SK-N-SH (cell line): Measurements from ENCODE around the gene MAPK14. TPM values are rescaled to one million over a fixed set of nuclear protein-coding genes. Genes with fewer than 3 reads are reported as not detected.

Source experiments
- CTCF ChIA-PET: fragments of 300-600, 350-600 bp; formaldehyde crosslinking; extraction: SDS; loops from one replicate; lab custom pipeline; 2021; lab: Yijun Ruan, JAX
- POLR2A ChIA-PET: fragments of 350-600 bp; sonication (Branson Sonifier 250); formaldehyde crosslinking; extraction: SDS; loops from one replicate; lab custom pipeline; 2020; ENCODE audit warnings: antibody characterized with exemption, inconsistent platforms; lab: Yijun Ruan, JAX
- DNase-seq: peaks from one replicate; pipeline ENCODE4 v3.0.0; 2012
- H2AFZ ChIP-seq: fragments of 200-600 bp; sonication (generic); 2 replicates; pipeline ENCODE4 v1.8.1; 2016; ENCODE audit warnings: antibody characterized with exemption, mild to moderate bottlenecking, low read depth
- H3F3A ChIP-seq: fragments of 200-600 bp; sonication (generic); replicated peaks from 2 replicates; pipeline ENCODE3; 2016; ENCODE audit warnings: antibody characterized with exemption, mild to moderate bottlenecking; ENCODE audit not compliant: insufficient read depth
- H3K27ac ChIP-seq, 2 experiments: fragments of 200-500 bp in 1 of 2; fragments of 200-600 bp in 1 of 2; sonication (Bioruptor generic) in 1 of 2; sonication (generic), shearing (Covaris generic) in 1 of 2; 2 replicates each; pipeline versions ENCODE4 v1.5.1 to v1.6.1; 2014 to 2016; ENCODE audit warnings: low read depth in 2 of 2, inconsistent platforms in 1 of 2, low read length in 1 of 2, mild to moderate bottlenecking in 1 of 2, mixed read lengths in 1 of 2
- H3K27me3 ChIP-seq: fragments of 200-600 bp; sonication (generic), shearing (Covaris generic); 2 replicates; pipeline ENCODE4 v1.6.1; 2016; ENCODE audit warnings: mixed run types; ENCODE audit not compliant: insufficient read depth
- H3K36me3 ChIP-seq, 2 experiments: fragments of 200-500 bp in 1 of 2; fragments of 200-600 bp in 1 of 2; sonication (Bioruptor generic) in 1 of 2; sonication (generic) in 1 of 2; replicated peaks in 1 of 2; 2 replicates each; pipeline versions ENCODE3 to v1.5.1; 2014 to 2016; ENCODE audit warnings: low read length in 1 of 2, mild to moderate bottlenecking in 1 of 2; ENCODE audit not compliant: insufficient read depth in 2 of 2, control insufficient read depth in 1 of 2
- H3K4me1 ChIP-seq, 2 experiments: fragments of 200-500 bp in 1 of 2; fragments of 200-600 bp in 1 of 2; sonication (Bioruptor generic) in 1 of 2; sonication (generic), shearing (Covaris generic) in 1 of 2; 2 replicates each; pipeline versions ENCODE4 v1.5.1 to v1.6.1; 2014 to 2016; ENCODE audit warnings: low read depth in 1 of 2, low read length in 1 of 2, mixed run types in 1 of 2; ENCODE audit not compliant: insufficient read depth in 2 of 2, control insufficient read depth in 1 of 2
- H3K4me2 ChIP-seq: fragments of 200-600 bp; sonication (generic), shearing (Covaris generic); 2 replicates; pipeline ENCODE4 v1.6.1; 2017; ENCODE audit warnings: mixed run types
- H3K4me3 ChIP-seq, 2 experiments: fragments of 200-500 bp in 1 of 2; fragments of 200-600 bp in 1 of 2; sonication (Bioruptor generic) in 1 of 2; sonication (generic), shearing (Covaris generic) in 1 of 2; 2 replicates each; pipeline versions ENCODE4 v1.5.1 to v1.8.1; 2014 to 2016; ENCODE audit warnings: low read depth in 2 of 2, inconsistent platforms in 1 of 2, low read length in 1 of 2, mild to moderate bottlenecking in 1 of 2, mixed read lengths in 1 of 2, moderate library complexity in 1 of 2
- H3K79me2 ChIP-seq: fragments of 200-600 bp; sonication (generic); 2 replicates; pipeline ENCODE4 v1.8.1; 2017; ENCODE audit warnings: mild to moderate bottlenecking; ENCODE audit not compliant: insufficient read depth
- H3K9ac ChIP-seq: fragments of 200-600 bp; sonication (generic); 2 replicates; pipeline ENCODE4 v1.6.1; 2017; ENCODE audit warnings: mixed run types
- H3K9me2 ChIP-seq: fragments of 200-600 bp; sonication (generic); 2 replicates; pipeline ENCODE4 v1.6.1; 2017; ENCODE audit warnings: mixed run types
- H3K9me3 ChIP-seq: fragments of 200-600 bp; sonication (generic); 2 replicates; pipeline ENCODE4 v1.6.1; 2017; ENCODE audit warnings: mixed run types, mild to moderate bottlenecking, moderate library complexity
- H4K20me1 ChIP-seq: fragments of 200-600 bp; sonication (generic); 2 replicates; pipeline ENCODE4 v1.6.1; 2017; ENCODE audit warnings: mild to moderate bottlenecking, mixed run types; ENCODE audit not compliant: insufficient read depth
- CTCF ChIP-seq: fragments of 200-600 bp; sonication (generic); IDR thresholded peaks from 2 replicates; pipeline ENCODE4 v1.6.1; 2017; ENCODE audit warnings: antibody characterized with exemption, mild to moderate bottlenecking, moderate library complexity
- ELF1 ChIP-seq: IDR thresholded peaks from 2 replicates; pipeline ENCODE4 v1.4.0; 2012
- EP300 ChIP-seq, 2 experiments: IDR thresholded peaks; 2 replicates each; pipeline versions ENCODE4 v1.4.0 to v1.6.1; 2012; ENCODE audit warnings: borderline replicate concordance in 1 of 2, low read depth in 1 of 2, low read length in 1 of 2
- EZH2phosphoT487 ChIP-seq: fragments of 200-600 bp; sonication (generic); IDR thresholded peaks from 2 replicates; pipeline ENCODE4 v1.6.1; 2017; ENCODE audit warnings: low read depth, mixed run types, mild to moderate bottlenecking, antibody characterized with exemption, moderate library complexity, borderline replicate concordance
- FOSL2 ChIP-seq: IDR thresholded peaks from 2 replicates; pipeline ENCODE4 v1.4.0; 2012; ENCODE audit warnings: low read depth, mild to moderate bottlenecking, moderate library complexity, borderline replicate concordance
- FOXJ3 ChIP-seq: sonication (generic); formaldehyde crosslinking; IDR thresholded peaks from 2 replicates; pipeline ENCODE4 v1.5.1; 2020; ENCODE audit warnings: mild to moderate bottlenecking, missing genetic modification reagents
- FOXM1 ChIP-seq: IDR thresholded peaks from 2 replicates; pipeline ENCODE4 v1.4.0; 2012; ENCODE audit warnings: low read depth, mild to moderate bottlenecking
- GABPA ChIP-seq: IDR thresholded peaks from 2 replicates; pipeline ENCODE4 v1.4.0; 2012; ENCODE audit warnings: low read depth, mild to moderate bottlenecking
- GATA2 ChIP-seq: sonication (generic); formaldehyde crosslinking; IDR thresholded peaks from 2 replicates; pipeline ENCODE4 v1.5.0; 2020; ENCODE audit warnings: mild to moderate bottlenecking, missing genetic modification reagents
- MXI1 ChIP-seq: IDR thresholded peaks from 2 replicates; pipeline ENCODE4 v1.6.1; 2012; ENCODE audit warnings: mild to moderate bottlenecking, low read depth, low read length, improper control_type of control experiment
- NFIC ChIP-seq: IDR thresholded peaks from 2 replicates; pipeline ENCODE4 v1.4.0; 2012; ENCODE audit warnings: borderline replicate concordance
- NRF1 ChIP-seq: IDR thresholded peaks from 2 replicates; pipeline ENCODE4 v1.6.1; 2012; ENCODE audit warnings: low read depth, mild to moderate bottlenecking, low read length
- POLR2AphosphoS5 ChIP-seq: IDR thresholded peaks from 2 replicates; pipeline ENCODE4 v1.6.1; 2012; ENCODE audit warnings: low read depth, low read length
- RXRA ChIP-seq: IDR thresholded peaks from 2 replicates; pipeline ENCODE4 v1.4.0; 2012; ENCODE audit warnings: low read depth, mild to moderate bottlenecking, borderline replicate concordance
- SIN3A ChIP-seq: IDR thresholded peaks from 2 replicates; pipeline ENCODE4 v1.6.1; 2012; ENCODE audit warnings: low read depth, mild to moderate bottlenecking, low read length, moderate library complexity, borderline replicate concordance
- TCF12 ChIP-seq: IDR thresholded peaks from 2 replicates; pipeline ENCODE4 v1.4.0; 2012
- TEAD4 ChIP-seq: IDR thresholded peaks from 2 replicates; pipeline ENCODE4 v1.4.0; 2012; ENCODE audit warnings: mild to moderate bottlenecking, borderline replicate concordance; ENCODE audit not compliant: insufficient read depth
- USF1 ChIP-seq: IDR thresholded peaks from 2 replicates; pipeline ENCODE4 v1.4.0; 2012; ENCODE audit warnings: low read depth, borderline replicate concordance
- ZBTB33 ChIP-seq: IDR thresholded peaks from 2 replicates; pipeline ENCODE4 v1.4.0; 2012; ENCODE audit warnings: low read depth, borderline replicate concordance
- WGBS: methylation state at CpG from one replicate; pipeline ENCODE4 v1.1.6; 2017; ENCODE audit warnings: low lambda C conversion rate; 5-methylcytosine and 5-hydroxymethylcytosine counted together
- polyA plus RNA-seq, 3 experiments: library from polyadenylated mRNA; depleted of rRNA; stranded (reverse); fragments of >200 nt; gene quantifications; 2 replicates each; pipeline ENCODE4 v1.2.3, GENCODE V29; 2012

MAPK14 gene
- polyA plus RNA-seq, 1 of the 3 experiments (the other 2 are of a cell fraction), result 19.8 TPM

- H3K9ac ChIP-seq, result no peak overlapping the region
- POLR2A ChIA-PET, result no interaction called here
- no peaks in the 10 kb centered on the region for H3K9me3 ChIP-seq
- H3K27me3 ChIP-seq, result no peaks in the 10 kb centered on the region
- 87% methylated on average over 4 of the region's 4 CpGs for WGBS
- no peak overlapping the region for H2AFZ ChIP-seq
- no peak overlapping the region for H3K4me3 ChIP-seq
- no peak overlapping the region for H3K27ac ChIP-seq
- no peaks in the 10 kb centered on the region for H3K9me2 ChIP-seq
- no peaks in the 10 kb centered on the region for H3K79me2 ChIP-seq
- H4K20me1 ChIP-seq, result no peaks in the 10 kb centered on the region
- no peak for DNase-seq
- peaks cover 0 to 23% of the 10 kb centered on the region in 2 experiments; a peak in 1 of 4 replicates for H3K4me1 ChIP-seq
- H3F3A ChIP-seq, result peaks cover 12% of the 10 kb centered on the region
- CTCF ChIA-PET, result interaction anchor here (0.7 to 1.3 kb wide), 3 partner anchors 15 to 222 kb away, joined by 3 read pairs; no protein-coding TSS in a partner anchor
- TF ChIP-seq GATA2 (CRISPR knock-in tag), result no peak
- no peak for TF ChIP-seq POLR2AphosphoS5
- TF ChIP-seq TEAD4, result no peak
- no peak for TF ChIP-seq MXI1
- TF ChIP-seq EP300 (IDR thresholded peaks at IDR 0.05; ENCODE audit: borderline replicate concordance in 1 of 2, low read depth in 1 of 2, low read length in 1 of 2), result no peak
- TF ChIP-seq TCF12, result no peak
- no peak for TF ChIP-seq RXRA
- no peak for TF ChIP-seq EZH2phosphoT487
- TF ChIP-seq CTCF, result no peak
- TF ChIP-seq USF1, result no peak
- no peak for TF ChIP-seq FOXJ3 (CRISPR knock-in tag)
- no peak for TF ChIP-seq NFIC
- no peak for TF ChIP-seq FOXM1
- TF ChIP-seq FOSL2, result no peak
- TF ChIP-seq NRF1, result no peak
- no peak for TF ChIP-seq GABPA
- TF ChIP-seq SIN3A, result no peak
- TF ChIP-seq ELF1, result no peak
- TF ChIP-seq ZBTB33, result no peak
- TF ChIP-seq, all 33 proteins: peak for 0
- peaks cover 0 to 4% of the 10 kb centered on the region in 2 experiments for H3K36me3 ChIP-seq
- H3K4me2 ChIP-seq, result no peak overlapping the region
Measured at GRCh38 chr6:36119209-36119608, 91.6 kb downstream of the MAPK14 start.
